Hepatocyte (in vitro differentiated cells): ENCODE measurements around the gene NRG3. TPM values are rescaled to one million over a fixed set of nuclear protein-coding genes. Genes with fewer than 3 reads are reported as not detected.

Experiments used
- DNase-seq: peaks from one replicate; pipeline ENCODE4 v3.0.0-alpha.2; 2016; ENCODE audit warnings: low spot score
- H2AFZ ChIP-seq: fragments of 200-600 bp; sonication (generic); 2 replicates; pipeline ENCODE4 v1.6.0; 2016; ENCODE audit warnings: antibody characterized with exemption, mild to moderate bottlenecking
- H3K27ac ChIP-seq: fragments of 200-600 bp; sonication (generic); 2 replicates; pipeline ENCODE4 v1.5.1; 2016; ENCODE audit warnings: mild to moderate bottlenecking
- H3K27me3 ChIP-seq: fragments of 200-600 bp; sonication (generic); 2 replicates; pipeline ENCODE4 v1.6.1; 2016
- H3K36me3 ChIP-seq: fragments of 200-600 bp; sonication (generic); replicated peaks from 2 replicates; pipeline ENCODE4 v1.5.1; 2016; ENCODE audit warnings: low read depth; ENCODE audit not compliant: insufficient read depth
- H3K4me1 ChIP-seq: fragments of 200-600 bp; sonication (generic); 2 replicates; pipeline ENCODE4 v1.5.1; 2016; ENCODE audit warnings: mild to moderate bottlenecking, moderate library complexity; ENCODE audit not compliant: insufficient read depth
- H3K4me2 ChIP-seq: fragments of 200-600 bp; sonication (generic); 2 replicates; pipeline ENCODE4 v1.6.0; 2016
- H3K4me3 ChIP-seq: fragments of 200-600 bp; sonication (generic); 2 replicates; pipeline ENCODE4 v1.5.1; 2016; ENCODE audit warnings: mild to moderate bottlenecking
- H3K79me2 ChIP-seq: fragments of 200-600 bp; sonication (generic); 2 replicates; pipeline ENCODE4 v1.6.0; 2017; ENCODE audit warnings: mild to moderate bottlenecking
- H3K9me2 ChIP-seq: fragments of 200-600 bp; sonication (generic); replicated peaks from 2 replicates; pipeline ENCODE4 v1.6.0; 2017; ENCODE audit warnings: mild to moderate bottlenecking; ENCODE audit not compliant: insufficient read depth
- H3K9me3 ChIP-seq: fragments of 200-600 bp; sonication (generic); 2 replicates; pipeline ENCODE4 v1.5.1; 2016; ENCODE audit warnings: low read depth, mild to moderate bottlenecking
- H4K20me1 ChIP-seq: fragments of 200-600 bp; sonication (generic); 2 replicates; pipeline ENCODE4 v1.6.0; 2016; ENCODE audit warnings: mild to moderate bottlenecking; ENCODE audit not compliant: insufficient read depth, poor library complexity, severe bottlenecking
- CTCF ChIP-seq: fragments of 200-600 bp; sonication (generic); IDR thresholded peaks from 2 replicates; pipeline ENCODE4 v1.5.1; 2016; ENCODE audit warnings: antibody characterized with exemption, mild to moderate bottlenecking; ENCODE audit not compliant: poor library complexity
- EZH2 ChIP-seq: fragments of 200-600 bp; sonication (generic); IDR thresholded peaks from 2 replicates; pipeline ENCODE4 v1.6.1; 2016; ENCODE audit warnings: antibody characterized with exemption, mild to moderate bottlenecking, borderline replicate concordance
- EZH2phosphoT487 ChIP-seq: fragments of 200-600 bp; sonication (generic); IDR thresholded peaks from one replicate; pipeline ENCODE4 v1.6.1; 2018; ENCODE audit warnings: antibody characterized with exemption, mild to moderate bottlenecking, low read depth, moderate library complexity; ENCODE audit not compliant: unreplicated experiment, severe bottlenecking
- WGBS: methylation state at CpG from one replicate; pipeline ENCODE4 v1.1.6; 2016; ENCODE audit warnings: low lambda C conversion rate; ENCODE audit errors: missing lambda C conversion rate; 5-methylcytosine and 5-hydroxymethylcytosine counted together
- polyA plus RNA-seq: library from polyadenylated mRNA; unstranded; fragments of >200 nt; fragmentation: Nextera tagmentation; extraction: Ambion mirVana; gene quantifications from 2 replicates; pipeline ENCODE4 v1.2.1, GENCODE V29; 2016
- total RNA-seq: library from RNA; depleted of rRNA; stranded (reverse); fragments of >200 nt; gene quantifications from 2 replicates; pipeline ENCODE4 v1.2.3, GENCODE V29; 2014

The NRG3 gene
- total and polyA plus RNA-seq, 2 experiments from 2014 or later = 0.57 to 2.0 TPM

DNA sequence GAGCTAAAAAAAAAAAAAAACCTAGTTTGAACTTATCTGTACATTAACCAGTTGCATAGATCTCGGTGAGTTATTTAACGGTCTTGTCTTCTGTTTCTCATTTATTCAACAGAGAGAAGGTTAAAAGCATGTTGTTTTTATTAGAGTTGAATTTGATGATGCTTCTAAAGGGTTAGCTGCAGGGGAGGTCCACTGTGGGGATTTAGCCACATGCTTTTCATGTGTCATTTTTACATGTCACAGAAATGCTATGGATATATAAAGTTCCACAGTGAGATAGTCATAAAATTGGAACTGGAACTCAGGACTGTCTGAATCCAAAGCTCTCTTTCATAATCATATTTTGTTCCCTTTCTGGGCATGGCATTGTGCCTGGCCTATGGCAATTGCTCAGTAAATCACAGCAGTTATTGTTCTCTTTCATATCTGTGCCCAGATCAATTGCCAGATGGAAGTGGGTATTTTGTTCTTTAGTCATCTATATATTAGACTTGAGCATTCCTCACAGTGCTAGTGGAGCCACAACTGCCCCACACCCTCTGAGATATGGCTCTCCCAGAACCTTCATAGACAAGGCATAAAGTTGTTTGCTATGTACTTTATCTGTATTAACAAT, 578.8 kb downstream of the NRG3 start:
- no peaks in the 10 kb centered on the region for H3K27me3 ChIP-seq
- H3K4me1 ChIP-seq = no peaks in the 10 kb centered on the region
- H3K4me2 ChIP-seq = no peak overlapping the region
- no peak for DNase-seq
- no peak overlapping the region for H2AFZ ChIP-seq
- no peaks in the 10 kb centered on the region for H3K9me2 ChIP-seq
- H3K27ac ChIP-seq = no peak overlapping the region
- TF ChIP-seq EZH2phosphoT487 = no peak
- TF ChIP-seq EZH2 = no peak
- no peak for TF ChIP-seq CTCF
- no peak overlapping the region for H3K4me3 ChIP-seq
- H4K20me1 ChIP-seq = no peaks in the 10 kb centered on the region
- H3K79me2 ChIP-seq = no peaks in the 10 kb centered on the region
- H3K36me3 ChIP-seq = no peaks in the 10 kb centered on the region
- no peaks in the 10 kb centered on the region for H3K9me3 ChIP-seq
- 61% methylated on average over 2 of the region's 2 CpGs for WGBS

- DNase-seq = no peak
- TF ChIP-seq CTCF (no peak), EZH2phosphoT487 (no peak), EZH2 (no peak)
- H3K9me2 ChIP-seq = no peaks in the 10 kb centered on the region
- H3K27ac ChIP-seq = no peak overlapping the region
- no peak overlapping the region for H3K4me3 ChIP-seq
- WGBS = 81% methylated on average over 4 of the region's 4 CpGs
- no peaks in the 10 kb centered on the region for H3K36me3 ChIP-seq
- no peaks in the 10 kb centered on the region for H3K27me3 ChIP-seq
- no peaks in the 10 kb centered on the region for H4K20me1 ChIP-seq
- H3K4me2 ChIP-seq = no peak overlapping the region
- no peaks in the 10 kb centered on the region for H3K79me2 ChIP-seq
- H3K9me3 ChIP-seq = no peaks in the 10 kb centered on the region
- no peak overlapping the region for H2AFZ ChIP-seq
- no peaks in the 10 kb centered on the region for H3K4me1 ChIP-seq
Measured at GRCh38 chr10:82462910-82463551, 588.0 kb downstream of the NRG3 start.

- H3K9me2 ChIP-seq = no peaks in the 10 kb centered on the region
- no peak overlapping the region for H3K4me3 ChIP-seq
- H4K20me1 ChIP-seq = no peaks in the 10 kb centered on the region
- no peak overlapping the region for H3K27ac ChIP-seq
- DNase-seq = no peak
- no peaks in the 10 kb centered on the region for H3K36me3 ChIP-seq
- no peak overlapping the region for H3K4me2 ChIP-seq
- H2AFZ ChIP-seq = no peak overlapping the region
- H3K9me3 ChIP-seq = no peaks in the 10 kb centered on the region
- H3K79me2 ChIP-seq = no peaks in the 10 kb centered on the region
- no peaks in the 10 kb centered on the region for H3K4me1 ChIP-seq
- no peaks in the 10 kb centered on the region for H3K27me3 ChIP-seq
- TF ChIP-seq EZH2 = no peak
- WGBS = 53% methylated on average over 1 of the region's 1 CpG
Measured at GRCh38 chr10:82463614-82464013, 588.6 kb downstream of the NRG3 start.

- no peaks in the 10 kb centered on the region for H3K36me3 ChIP-seq
- H3K4me2 ChIP-seq = no peak overlapping the region
- H3K27me3 ChIP-seq = no peaks in the 10 kb centered on the region
- no peaks in the 10 kb centered on the region for H4K20me1 ChIP-seq
- H3K9me3 ChIP-seq = no peaks in the 10 kb centered on the region
- no peak for DNase-seq
- H3K9me2 ChIP-seq = no peaks in the 10 kb centered on the region
- no peaks in the 10 kb centered on the region for H3K79me2 ChIP-seq
- TF ChIP-seq EZH2 (no peak), CTCF (no peak), EZH2phosphoT487 (no peak)
- no peak overlapping the region for H3K4me3 ChIP-seq
- H2AFZ ChIP-seq = no peak overlapping the region
- H3K4me1 ChIP-seq = no peaks in the 10 kb centered on the region
- WGBS = 79% methylated on average over 6 of the region's 6 CpGs
- no peak overlapping the region for H3K27ac ChIP-seq
Measured at GRCh38 chr10:82464191-82464818, 589.3 kb downstream of the NRG3 start.
